HEK293T (cell line): ENCODE measurements around the gene ODAD3.

Source experiments
- CTCF ChIA-PET: fragments of 350-600 bp; formaldehyde crosslinking; extraction: SDS; loops from one replicate; lab custom pipeline; 2021; ENCODE audit warnings: antibody characterized with exemption, inconsistent platforms; lab: Yijun Ruan, JAX
- POLR2A ChIA-PET: fragments of 350-600 bp; formaldehyde crosslinking; extraction: SDS; loops from one replicate; lab custom pipeline; 2020; ENCODE audit warnings: antibody characterized with exemption, inconsistent platforms; lab: Yijun Ruan, JAX
- DNase-seq: peaks from one replicate; pipeline ENCODE4 v3.0.0; 2012; ENCODE audit warnings: mixed read lengths; ENCODE audit errors: extremely low spot score
- ARNT ChIP-seq: fragments of 450-650 bp; IDR thresholded peaks from 2 replicates; pipeline ENCODE4 v1.6.1; 2017; ENCODE audit warnings: mild to moderate bottlenecking
- BHLHE40 ChIP-seq: fragments of 450-650 bp; IDR thresholded peaks from 2 replicates; pipeline ENCODE4 v1.6.1; 2016; ENCODE audit warnings: mild to moderate bottlenecking, moderate library complexity, borderline replicate concordance
- CTBP1 ChIP-seq: fragments of 450-650 bp; IDR thresholded peaks from 2 replicates; pipeline ENCODE4 v1.6.1; 2016; ENCODE audit warnings: borderline replicate concordance
- ELF4 ChIP-seq: fragments of 450-650 bp; IDR thresholded peaks from 2 replicates; pipeline ENCODE4 v1.6.1; 2017; ENCODE audit warnings: antibody characterized with exemption
- FOXA1 ChIP-seq: fragments of 450-650 bp; IDR thresholded peaks from 2 replicates; pipeline ENCODE4 v1.6.1; 2016; ENCODE audit warnings: mild to moderate bottlenecking
- FOXK2 ChIP-seq: fragments of 450-650 bp; IDR thresholded peaks from 2 replicates; pipeline ENCODE4 v1.6.1; 2016; ENCODE audit warnings: mild to moderate bottlenecking
- FOXM1 ChIP-seq: fragments of 450-650 bp; IDR thresholded peaks from 2 replicates; pipeline ENCODE4 v1.6.1; 2017; ENCODE audit warnings: mild to moderate bottlenecking, borderline replicate concordance
- HDGF ChIP-seq: fragments of 450-650 bp; IDR thresholded peaks from 2 replicates; pipeline ENCODE4 v1.6.1; 2017; ENCODE audit warnings: antibody characterized with exemption, borderline replicate concordance
- L3MBTL2 ChIP-seq: fragments of 450-650 bp; conservative IDR thresholded peaks from 2 replicates; pipeline ENCODE4 v1.6.1; 2016; ENCODE audit warnings: mild to moderate bottlenecking
- LEF1 ChIP-seq: fragments of 450-650 bp; IDR thresholded peaks from 2 replicates; pipeline ENCODE4 v1.6.1; 2017; ENCODE audit warnings: mild to moderate bottlenecking, borderline replicate concordance
- NFRKB ChIP-seq: fragments of 450-650 bp; IDR thresholded peaks from 2 replicates; pipeline ENCODE4 v1.6.1; 2016; ENCODE audit warnings: mild to moderate bottlenecking, moderate library complexity
- SP1 ChIP-seq: fragments of 450-650 bp; IDR thresholded peaks from 2 replicates; pipeline ENCODE4 v1.6.1; 2017
- SUZ12 ChIP-seq: fragments of 450-650 bp; IDR thresholded peaks from 2 replicates; pipeline ENCODE4 v1.6.1; 2016; ENCODE audit warnings: mild to moderate bottlenecking
- TARDBP ChIP-seq: fragments of 450-650 bp; IDR thresholded peaks from 2 replicates; pipeline ENCODE4 v1.6.1; 2016
- ZNF384 ChIP-seq: fragments of 450-650 bp; IDR thresholded peaks from 2 replicates; pipeline ENCODE4 v1.6.1; 2016
- TF ChIP-seq, protein P1 (sequence below): fragments of 450-650 bp; IDR thresholded peaks from 2 replicates; pipeline ENCODE4 v1.6.1; 2016

ODAD3 gene

DNA sequence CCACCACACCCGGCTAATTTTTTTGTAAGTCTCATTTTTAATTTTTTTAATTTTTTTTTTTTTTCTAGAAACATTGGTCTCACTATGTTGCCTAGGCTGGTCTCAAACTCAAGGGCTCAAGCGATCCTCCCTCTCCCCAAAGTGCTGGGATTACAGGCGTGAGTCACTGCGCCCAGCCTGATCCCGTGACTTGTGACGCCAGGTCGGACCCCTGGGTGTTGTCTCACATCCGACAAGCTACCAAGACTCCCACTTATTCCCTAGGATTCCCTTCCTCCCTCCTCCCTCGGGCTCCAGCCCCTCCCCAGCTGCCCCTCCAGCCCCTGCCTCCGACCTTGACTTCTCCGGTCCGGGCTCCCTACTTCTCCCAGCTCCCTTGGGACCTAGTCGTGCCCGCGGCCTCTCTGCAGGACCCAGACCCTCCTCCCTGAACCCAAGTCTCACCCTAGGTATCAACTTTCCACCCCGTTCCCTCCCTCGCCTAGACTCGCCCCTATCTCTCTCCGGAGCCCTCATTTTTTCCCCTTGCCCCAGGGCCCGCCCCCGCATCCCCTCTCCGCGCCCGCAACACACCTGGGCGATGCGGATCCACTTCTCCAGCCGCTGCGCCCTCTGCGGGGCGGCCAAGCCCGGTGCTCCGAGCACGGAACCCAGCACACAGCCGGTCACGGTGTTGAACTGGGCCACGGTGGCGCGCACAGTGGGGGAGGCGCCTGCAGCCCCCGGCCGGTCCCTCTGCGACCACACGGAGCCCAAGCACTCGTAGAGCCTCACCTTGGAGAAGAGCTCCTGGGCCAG lies 28.9 kb downstream of the ODAD3 start:
- CTCF ChIA-PET = no interaction called here
- no peak for DNase-seq
- no peak for TF ChIP-seq LEF1
- no peak for TF ChIP-seq FOXK2
- TF ChIP-seq NFRKB = no peak
- TF ChIP-seq FOXA1 = no peak
- TF ChIP-seq L3MBTL2 = no peak
- no peak for TF ChIP-seq TARDBP
- TF ChIP-seq ZNF384 = no peak
- TF ChIP-seq SUZ12 = no peak
- TF ChIP-seq HDGF = no peak
- no peak for TF ChIP-seq ARNT
- no peak for TF ChIP-seq ELF4
- no peak for TF ChIP-seq SP1
- TF ChIP-seq, protein P1, sequence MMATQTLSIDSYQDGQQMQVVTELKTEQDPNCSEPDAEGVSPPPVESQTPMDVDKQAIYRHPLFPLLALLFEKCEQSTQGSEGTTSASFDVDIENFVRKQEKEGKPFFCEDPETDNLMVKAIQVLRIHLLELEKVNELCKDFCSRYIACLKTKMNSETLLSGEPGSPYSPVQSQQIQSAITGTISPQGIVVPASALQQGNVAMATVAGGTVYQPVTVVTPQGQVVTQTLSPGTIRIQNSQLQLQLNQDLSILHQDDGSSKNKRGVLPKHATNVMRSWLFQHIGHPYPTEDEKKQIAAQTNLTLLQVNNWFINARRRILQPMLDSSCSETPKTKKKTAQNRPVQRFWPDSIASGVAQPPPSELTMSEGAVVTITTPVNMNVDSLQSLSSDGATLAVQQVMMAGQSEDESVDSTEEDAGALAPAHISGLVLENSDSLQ = no peak
- TF ChIP-seq CTBP1 = no peak
- TF ChIP-seq FOXM1 = no peak
- no peak for TF ChIP-seq BHLHE40
- POLR2A ChIA-PET = no interaction called here

DNA sequence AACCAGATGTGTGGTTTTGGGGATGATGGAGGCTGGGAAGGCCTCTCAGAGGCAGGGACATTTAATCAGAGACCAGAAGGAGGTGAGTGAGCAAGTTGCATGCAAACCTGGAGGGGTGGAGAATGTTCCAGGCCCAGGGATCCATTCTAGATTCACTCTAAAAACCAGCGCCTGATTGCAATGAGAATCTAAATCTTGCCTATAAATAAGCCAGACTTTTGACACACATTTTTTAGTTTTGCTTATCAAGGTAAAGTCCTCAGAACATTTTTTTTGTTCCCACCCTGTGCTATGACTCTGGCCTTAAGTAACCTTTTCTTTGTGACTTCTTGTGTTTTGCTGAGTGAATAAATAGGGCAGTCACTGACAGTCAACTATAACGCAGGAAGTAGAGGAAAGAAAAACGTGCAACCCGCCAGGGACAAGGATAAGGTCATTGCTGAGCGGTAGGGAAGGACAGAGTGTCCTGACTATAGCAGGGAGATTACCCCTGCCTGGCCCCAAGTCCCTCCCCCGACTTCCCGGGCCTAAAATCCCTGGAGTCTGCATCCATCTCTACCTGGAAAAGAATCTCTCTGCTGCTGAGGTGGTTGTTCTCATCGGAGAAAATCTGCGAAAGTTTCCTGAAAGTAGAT lies 30.2 kb downstream of the ODAD3 start:
- TF ChIP-seq FOXA1 = no peak
- no peak for TF ChIP-seq SP1
- TF ChIP-seq BHLHE40 = no peak
- TF ChIP-seq SUZ12 = no peak
- TF ChIP-seq ELF4 = no peak
- no peak for TF ChIP-seq TARDBP
- DNase-seq = no peak
- ChIA-PET CTCF (no interaction called here), POLR2A (no interaction called here)

DNA sequence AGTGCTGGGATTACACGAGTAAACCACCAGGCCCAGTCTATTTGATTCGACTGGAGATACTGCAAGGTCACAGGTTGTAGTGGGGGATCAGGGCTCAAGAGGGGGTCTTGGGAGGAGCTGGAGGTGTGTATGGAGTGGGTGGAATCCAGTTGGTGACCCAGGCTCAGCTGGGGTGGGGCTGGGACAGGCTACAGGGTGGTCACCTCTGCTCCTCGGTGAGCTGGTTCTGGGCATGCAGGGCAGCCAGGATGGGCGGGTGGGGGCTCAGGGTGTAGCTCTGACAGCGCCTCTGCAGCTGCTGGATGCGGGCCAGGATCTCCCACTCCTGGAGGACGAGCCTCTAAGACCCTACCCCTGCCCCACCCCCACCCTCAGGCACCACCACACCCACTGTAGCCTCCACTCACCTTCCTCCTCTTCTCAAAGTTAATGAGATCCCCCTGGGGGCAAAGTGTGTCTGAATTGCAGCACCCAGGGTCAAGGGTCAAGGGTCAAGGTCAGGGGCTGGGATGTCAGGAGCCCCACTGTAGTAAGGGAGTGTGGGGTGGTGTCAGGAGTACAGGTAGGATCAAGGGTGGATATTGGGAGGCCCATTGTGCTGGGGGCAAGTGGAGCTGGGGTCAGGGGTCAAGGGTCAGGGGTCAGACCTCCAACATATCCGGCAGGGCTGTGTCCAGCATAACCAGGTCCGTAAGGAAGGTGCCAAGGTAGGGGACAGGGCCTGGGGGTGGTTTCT lies 32.9 kb downstream of the ODAD3 start:
- DNase-seq = no peak
- TF ChIP-seq FOXM1 (no peak), FOXK2 (no peak), SUZ12 (no peak), TARDBP (no peak), CTBP1 (no peak), BHLHE40 (no peak), ARNT (no peak), SP1 (no peak), FOXA1 (no peak), L3MBTL2 (no peak), ZNF384 (no peak), ELF4 (no peak), HDGF (no peak), LEF1 (no peak), NFRKB (no peak)
- TF ChIP-seq, protein P1 = no peak
- ChIA-PET POLR2A (no interaction called here), CTCF (no interaction called here)

DNA sequence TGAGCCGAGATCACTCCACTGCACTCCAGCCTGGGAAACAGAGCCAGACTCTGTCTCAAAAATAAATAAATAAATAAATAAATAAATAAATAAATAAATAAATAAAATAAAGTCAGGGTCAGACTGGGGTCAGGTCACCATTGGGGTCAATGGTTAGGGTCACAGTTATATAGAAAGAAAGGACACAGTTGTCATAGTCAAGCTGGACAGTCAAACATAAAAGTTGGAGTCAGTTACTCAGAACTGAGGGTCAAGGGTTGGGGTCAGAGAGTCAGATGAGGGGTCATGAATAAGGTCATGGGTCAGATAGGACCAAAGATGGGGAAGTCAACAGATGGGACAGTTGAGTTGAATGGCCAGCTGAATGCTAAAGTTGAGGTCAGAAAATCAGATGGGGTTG lies 34.1 kb downstream of the ODAD3 start:
- ChIA-PET CTCF (no interaction called here), POLR2A (no interaction called here)
- TF ChIP-seq FOXA1 (no peak), ZNF384 (no peak), LEF1 (no peak), BHLHE40 (no peak), TARDBP (no peak), FOXK2 (no peak), ELF4 (no peak), NFRKB (no peak), CTBP1 (no peak), SUZ12 (no peak), L3MBTL2 (no peak), ARNT (no peak)
- TF ChIP-seq, protein P1 = no peak
- no peak for DNase-seq

DNA sequence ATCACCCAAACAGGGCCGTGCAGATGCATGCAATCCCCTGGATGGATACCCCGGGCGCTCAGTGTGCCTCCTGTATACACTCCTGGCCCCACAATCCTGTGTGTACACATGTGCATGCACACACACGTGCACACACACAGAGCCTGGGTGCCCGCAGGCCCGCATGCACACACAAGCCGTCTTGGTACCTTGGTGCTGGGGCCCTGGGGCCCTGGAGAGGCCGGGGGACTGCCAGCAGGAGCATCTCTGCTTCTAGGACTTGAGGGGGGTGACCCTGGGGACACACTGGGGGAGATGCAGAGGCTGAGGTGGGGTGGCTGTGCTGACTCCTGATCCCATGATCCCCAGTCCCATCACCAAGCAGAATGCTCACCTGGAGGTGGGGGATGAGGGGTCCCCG lies 35.3 kb downstream of the ODAD3 start:
- no peak for DNase-seq
- ChIA-PET POLR2A (interaction anchor here (0.8 kb wide), 1 partner anchor 9 kb away, joined by 3 read pairs; no protein-coding TSS in a partner anchor), CTCF (no interaction called here)
- TF ChIP-seq LEF1 = no peak
- TF ChIP-seq ELF4 = no peak
- no peak for TF ChIP-seq TARDBP
- no peak for TF ChIP-seq BHLHE40
- TF ChIP-seq SP1 = no peak
- TF ChIP-seq, protein P1 = no peak
- TF ChIP-seq L3MBTL2 = no peak
